ENCODE measurements around the gene ARHGEF37. TPM values are rescaled to one million over a fixed set of nuclear protein-coding genes. Genes with fewer than 3 reads are reported as not detected.
"Not testable (repeated sequence)": the region's sequence is repeated elsewhere in the genome, so short reads cannot be mapped to it uniquely, and the experiment has no call there.

Gene ARHGEF37
- total RNA-seq, 3 donors from 2014 or later: 5.3 to 54.4 (median 29.2) TPM

DNA sequence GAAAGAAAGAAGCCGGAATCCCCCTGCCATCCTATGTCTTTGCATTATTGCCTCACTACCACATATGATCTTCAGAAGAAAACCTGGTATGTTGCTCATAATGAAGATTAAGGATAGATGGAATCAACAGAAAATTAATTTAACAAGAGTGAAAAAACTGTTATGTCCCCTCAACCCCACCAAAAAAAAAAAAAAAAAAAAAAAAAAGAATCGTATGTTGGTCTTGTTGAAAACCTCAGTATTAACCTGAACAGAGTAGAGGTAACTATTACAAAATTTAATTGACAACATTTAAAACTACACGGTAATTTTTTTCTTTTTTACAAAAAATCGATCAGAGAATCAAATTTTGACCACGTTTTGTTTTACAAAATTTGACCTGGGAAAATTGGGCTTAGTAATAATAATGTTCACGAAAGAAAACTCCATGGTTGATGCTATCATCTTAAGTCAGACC is 29.2 kb upstream of the ARHGEF37 start:
- intact Hi-C loops (cut with DNase I; ENCODE audit: low total_unique reads): loop anchor here (5.0 kb wide), 1 partner anchor 170 kb away; no protein-coding TSS in a partner anchor
- H3K4me1 ChIP-seq: no peaks in the 10 kb centered on the region
- no peak for TF ChIP-seq POLR2AphosphoS5 (IDR thresholded peaks at IDR 0.05)
- TF ChIP-seq POLR2A (IDR thresholded peaks at IDR 0.05): no peak
- TF ChIP-seq, protein P1, sequence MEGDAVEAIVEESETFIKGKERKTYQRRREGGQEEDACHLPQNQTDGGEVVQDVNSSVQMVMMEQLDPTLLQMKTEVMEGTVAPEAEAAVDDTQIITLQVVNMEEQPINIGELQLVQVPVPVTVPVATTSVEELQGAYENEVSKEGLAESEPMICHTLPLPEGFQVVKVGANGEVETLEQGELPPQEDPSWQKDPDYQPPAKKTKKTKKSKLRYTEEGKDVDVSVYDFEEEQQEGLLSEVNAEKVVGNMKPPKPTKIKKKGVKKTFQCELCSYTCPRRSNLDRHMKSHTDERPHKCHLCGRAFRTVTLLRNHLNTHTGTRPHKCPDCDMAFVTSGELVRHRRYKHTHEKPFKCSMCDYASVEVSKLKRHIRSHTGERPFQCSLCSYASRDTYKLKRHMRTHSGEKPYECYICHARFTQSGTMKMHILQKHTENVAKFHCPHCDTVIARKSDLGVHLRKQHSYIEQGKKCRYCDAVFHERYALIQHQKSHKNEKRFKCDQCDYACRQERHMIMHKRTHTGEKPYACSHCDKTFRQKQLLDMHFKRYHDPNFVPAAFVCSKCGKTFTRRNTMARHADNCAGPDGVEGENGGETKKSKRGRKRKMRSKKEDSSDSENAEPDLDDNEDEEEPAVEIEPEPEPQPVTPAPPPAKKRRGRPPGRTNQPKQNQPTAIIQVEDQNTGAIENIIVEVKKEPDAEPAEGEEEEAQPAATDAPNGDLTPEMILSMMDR (IDR thresholded peaks at IDR 0.05): peak in 1 of 3 donors; percentile 25
- DNase-seq (ENCODE audit: low spot score in 2 of 2): no peak
- H3K4me3 ChIP-seq: peak overlapping the region; percentile 62 to 99 (median 87)
- no peaks in the 10 kb centered on the region for H3K9me3 ChIP-seq
- H3K27me3 ChIP-seq: no peaks in the 10 kb centered on the region
- no peaks in the 10 kb centered on the region for H3K36me3 ChIP-seq
- peak overlapping the region; percentile 97 to 99 for H3K27ac ChIP-seq

DNA sequence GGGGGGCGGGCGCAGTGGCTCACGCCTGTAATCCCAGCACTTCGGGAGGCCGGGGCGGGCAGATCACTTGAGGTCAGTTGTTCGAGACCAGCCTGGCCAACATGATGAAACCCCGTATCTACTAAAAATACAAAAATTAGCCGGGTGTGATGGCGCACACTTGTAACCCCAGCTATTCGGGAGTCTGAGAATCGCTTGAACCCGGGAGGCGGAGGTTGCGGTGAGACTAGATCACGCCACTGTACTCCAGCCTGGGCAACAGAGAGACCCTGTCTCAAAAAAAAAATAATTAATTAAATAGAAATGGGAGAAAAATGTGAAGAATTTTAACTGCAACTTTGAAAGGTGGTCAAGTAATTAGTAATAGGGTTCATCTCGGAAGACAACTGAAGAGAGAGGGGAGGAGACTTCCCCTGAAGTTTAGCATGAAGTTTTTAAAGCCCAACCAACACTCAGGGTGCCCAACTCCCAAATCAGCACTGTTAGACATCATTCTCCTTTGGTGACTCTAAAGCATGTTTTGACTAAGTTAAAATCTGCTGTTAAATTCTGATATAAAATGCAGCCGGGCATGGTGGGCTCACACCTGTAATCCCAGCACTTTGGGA is 28.6 kb upstream of the ARHGEF37 start:
- H3K36me3 ChIP-seq: no peaks in the 10 kb centered on the region
- H3K27me3 ChIP-seq: no peaks in the 10 kb centered on the region
- no peak overlapping the region for H3K4me3 ChIP-seq
- no peak overlapping the region for H3K27ac ChIP-seq
- DNase-seq (ENCODE audit: low spot score in 2 of 2): no peak
- H3K4me1 ChIP-seq: no peaks in the 10 kb centered on the region
- intact Hi-C loops (cut with DNase I; ENCODE audit: low total_unique reads): loop anchor here (5.0 kb wide), 1 partner anchor 170 kb away; no protein-coding TSS in a partner anchor
- no peaks in the 10 kb centered on the region for H3K9me3 ChIP-seq
- TF ChIP-seq POLR2A (IDR thresholded peaks at IDR 0.05): no peak
- TF ChIP-seq, protein P1 (IDR thresholded peaks at IDR 0.05): no peak
- TF ChIP-seq POLR2AphosphoS5 (IDR thresholded peaks at IDR 0.05): no peak

DNA sequence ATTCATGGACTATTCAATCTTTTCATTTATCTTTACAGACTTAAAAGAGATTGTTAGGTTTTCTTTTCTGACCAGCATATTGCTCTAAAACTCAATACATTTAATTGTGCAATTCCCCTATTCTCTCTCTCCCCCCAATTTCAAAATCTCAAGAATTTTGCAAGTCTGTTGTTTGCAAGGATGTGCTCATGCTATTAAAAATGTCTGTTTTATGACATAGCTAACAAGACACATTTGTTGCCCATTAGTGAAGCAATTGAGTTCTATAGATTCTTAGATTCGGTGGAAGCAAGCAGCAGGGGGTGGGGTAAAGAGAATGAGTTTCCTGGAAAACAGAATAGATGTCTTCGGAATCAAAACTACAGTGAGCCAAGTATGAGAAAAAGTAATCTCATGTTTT is 21.6 kb upstream of the ARHGEF37 start:
- H3K36me3 ChIP-seq: no peaks in the 10 kb centered on the region
- TF ChIP-seq POLR2AphosphoS5 (IDR thresholded peaks at IDR 0.05): no peak
- H3K4me1 ChIP-seq: peaks cover 3 to 8% of the 10 kb centered on the region in 2 donors
- no peak for DNase-seq (ENCODE audit: low spot score in 2 of 2)
- no peaks in the 10 kb centered on the region for H3K9me3 ChIP-seq
- H3K27ac ChIP-seq: no peak overlapping the region
- no peak overlapping the region for H3K4me3 ChIP-seq
- intact Hi-C loops (cut with DNase I; ENCODE audit: low total_unique reads): loop anchor here (5.0 to 10.0 kb wide), 2 partner anchors 117 to 195 kb away; no protein-coding TSS in a partner anchor
- H3K27me3 ChIP-seq: no peaks in the 10 kb centered on the region

DNA sequence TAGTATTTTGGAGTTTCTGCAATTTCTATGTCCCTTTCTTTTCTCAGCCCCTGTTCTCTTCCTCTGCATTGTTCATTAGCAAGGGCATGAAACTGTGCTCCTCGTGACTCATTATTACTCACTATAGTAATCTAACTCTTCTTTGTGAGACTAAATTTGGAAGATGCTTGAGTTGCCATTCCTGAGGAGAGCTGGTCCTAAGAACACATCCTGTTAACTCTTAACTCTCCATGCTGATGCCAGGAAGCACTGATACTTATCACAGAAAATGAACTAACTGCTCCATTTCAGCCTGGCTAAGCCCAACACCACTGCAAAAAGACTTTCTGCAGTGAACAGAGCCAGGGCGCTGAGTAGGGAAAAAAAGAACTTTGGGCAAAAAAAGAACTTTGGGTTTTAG is 19.4 kb upstream of the ARHGEF37 start:
- H3K36me3 ChIP-seq: no peaks in the 10 kb centered on the region
- intact Hi-C loops (cut with DNase I; ENCODE audit: low total_unique reads): loop anchor here (5.0 to 10.0 kb wide), 2 partner anchors 120 to 197 kb away; no protein-coding TSS in a partner anchor
- H3K4me3 ChIP-seq: no peak overlapping the region
- no peaks in the 10 kb centered on the region for H3K9me3 ChIP-seq
- H3K27ac ChIP-seq: peak overlapping the region; percentile 81 to 82
- no peak for DNase-seq (ENCODE audit: low spot score in 2 of 2)
- TF ChIP-seq POLR2AphosphoS5 (IDR thresholded peaks at IDR 0.05) (peak in 1 of 3 donors; percentile 52), POLR2A (IDR thresholded peaks at IDR 0.05) (no peak)
- peaks cover 3 to 8% of the 10 kb centered on the region in 2 donors for H3K4me1 ChIP-seq
- no peaks in the 10 kb centered on the region for H3K27me3 ChIP-seq

DNA sequence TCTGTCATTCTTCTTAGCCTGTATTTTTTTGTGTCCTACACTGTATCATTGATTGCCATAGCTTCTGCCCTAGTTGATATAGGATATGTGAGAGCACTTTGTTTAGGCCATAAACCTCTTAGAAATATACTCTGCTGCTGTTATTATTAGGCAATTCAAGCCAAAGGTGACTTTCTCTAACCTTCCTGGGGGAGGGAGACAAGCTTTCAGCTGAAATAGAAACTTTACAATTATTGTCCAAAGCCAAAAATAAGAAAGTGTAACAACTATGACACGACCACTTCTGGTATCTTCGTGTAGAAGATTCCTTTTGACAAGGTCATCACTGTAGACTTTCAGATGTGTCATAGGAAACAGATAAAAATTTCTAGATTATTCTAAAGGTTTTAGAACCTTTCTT is 17.8 kb upstream of the ARHGEF37 start:
- no peaks in the 10 kb centered on the region for H3K9me3 ChIP-seq
- H3K4me3 ChIP-seq: no peak overlapping the region
- intact Hi-C loops (cut with DNase I; ENCODE audit: low total_unique reads): loop anchor here (5.0 to 10.0 kb wide), 2 partner anchors 121 to 199 kb away; no protein-coding TSS in a partner anchor

DNA sequence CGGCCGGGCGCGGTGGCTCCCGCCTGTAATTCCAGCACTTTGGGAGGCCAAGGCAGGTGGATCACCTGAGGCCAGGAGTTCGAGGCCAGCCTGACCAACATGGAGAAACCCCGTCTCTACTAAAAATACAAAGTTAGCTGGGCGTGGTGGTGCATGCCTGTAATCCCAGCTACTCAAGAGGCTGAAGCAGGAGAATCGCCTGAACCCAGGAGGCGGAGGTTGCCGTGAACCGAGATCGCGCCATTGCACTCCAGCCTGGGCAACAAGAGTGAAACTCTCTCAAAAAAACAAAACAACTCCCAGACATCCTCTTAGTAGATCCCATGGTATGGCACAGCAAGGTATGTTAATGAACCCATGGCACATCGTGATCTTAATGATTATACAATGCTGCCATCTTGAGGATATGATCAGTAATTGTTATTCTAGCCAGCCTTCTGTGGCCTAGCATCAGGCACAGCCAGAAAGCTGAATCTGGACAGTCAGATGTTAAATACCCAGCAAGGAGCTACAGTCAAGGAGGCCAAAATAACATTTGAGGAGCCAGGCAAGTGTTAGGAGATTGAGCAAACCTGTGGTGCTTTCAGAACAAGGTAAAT is 16.7 kb upstream of the ARHGEF37 start:
- intact Hi-C loops (cut with DNase I; ENCODE audit: low total_unique reads): loop anchor here (5.0 to 10.0 kb wide), 2 partner anchors 122 to 200 kb away; no protein-coding TSS in a partner anchor
- TF ChIP-seq, protein P1 (IDR thresholded peaks at IDR 0.05): peak; percentile 28 to 83 (median 80)

More for the DNA sequence above, 17.8 kb upstream of the ARHGEF37 start:
- TF ChIP-seq POLR2A (IDR thresholded peaks at IDR 0.05): no peak
- H3K4me1 ChIP-seq: peaks cover 3 to 8% of the 10 kb centered on the region in 2 donors
- H3K27ac ChIP-seq: peak overlapping the region; percentile 81 to 82
- DNase-seq (ENCODE audit: low spot score in 2 of 2): no peak
- H3K27me3 ChIP-seq: no peaks in the 10 kb centered on the region
- H3K36me3 ChIP-seq: no peaks in the 10 kb centered on the region

More for the DNA sequence above, 16.7 kb upstream of the ARHGEF37 start:
- H3K9me3 ChIP-seq; H3K4me1 ChIP-seq; H3K27me3 ChIP-seq; H3K36me3 ChIP-seq; DNase-seq (ENCODE audit: low spot score in 2 of 2): not testable (repeated sequence)
- peak overlapping the region; percentile 48 to 64 for H3K27ac ChIP-seq
- H3K4me3 ChIP-seq: peak overlapping the region in 2 of 3 donors; percentile 11 to 43

Data from breast epithelium (tissue), 4 donors.